Subcutaneous adipose tissue (tissue), 4 donors: ENCODE measurements around the gene NAA16. TPM values are rescaled to one million over a fixed set of nuclear protein-coding genes. Genes with fewer than 3 reads are reported as not detected.

Source experiments
- CTCF ChIP-seq: fragments of 450-650 bp; IDR thresholded peaks from one replicate; pipeline ENCODE4 v1.5.1; 2016; ENCODE audit warnings: low read depth, mild to moderate bottlenecking, control low read depth, antibody characterized with exemption, moderate library complexity
- total RNA-seq, 4 donors: library from RNA; depleted of rRNA; stranded (reverse); fragments of >200 nt; gene quantifications; one replicate each; pipeline ENCODE4 v1.1.0, GENCODE V29; 2016

Gene NAA16
- total RNA-seq, 4 donors from 2014 or later, result 15.0 to 26.1 (median 18.5) TPM

DNA sequence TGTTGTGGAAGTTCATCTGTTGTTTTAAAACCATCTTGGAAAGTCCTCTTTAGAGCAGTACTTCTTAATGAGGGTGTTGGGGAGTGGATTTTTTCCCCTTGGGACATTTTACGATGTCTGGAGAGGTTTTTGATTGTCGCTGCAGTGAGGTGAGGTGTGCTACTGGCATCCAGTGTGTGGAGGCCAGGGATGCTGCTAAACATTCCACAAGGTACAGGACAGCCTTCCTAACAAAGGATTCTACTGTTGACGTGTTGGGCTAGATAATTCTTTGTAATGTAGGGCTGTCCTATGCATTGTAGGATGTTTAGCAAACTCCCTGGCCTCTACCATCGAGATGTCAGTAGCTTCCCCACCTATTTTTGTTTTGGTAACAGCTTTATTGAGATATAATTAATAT, 33.3 kb downstream of the NAA16 start:
- TF ChIP-seq CTCF, result no peak

GRCh38 chr13:41345165-41345913, 34.3 kb downstream of the NAA16 start:
- no peak for TF ChIP-seq CTCF

DNA sequence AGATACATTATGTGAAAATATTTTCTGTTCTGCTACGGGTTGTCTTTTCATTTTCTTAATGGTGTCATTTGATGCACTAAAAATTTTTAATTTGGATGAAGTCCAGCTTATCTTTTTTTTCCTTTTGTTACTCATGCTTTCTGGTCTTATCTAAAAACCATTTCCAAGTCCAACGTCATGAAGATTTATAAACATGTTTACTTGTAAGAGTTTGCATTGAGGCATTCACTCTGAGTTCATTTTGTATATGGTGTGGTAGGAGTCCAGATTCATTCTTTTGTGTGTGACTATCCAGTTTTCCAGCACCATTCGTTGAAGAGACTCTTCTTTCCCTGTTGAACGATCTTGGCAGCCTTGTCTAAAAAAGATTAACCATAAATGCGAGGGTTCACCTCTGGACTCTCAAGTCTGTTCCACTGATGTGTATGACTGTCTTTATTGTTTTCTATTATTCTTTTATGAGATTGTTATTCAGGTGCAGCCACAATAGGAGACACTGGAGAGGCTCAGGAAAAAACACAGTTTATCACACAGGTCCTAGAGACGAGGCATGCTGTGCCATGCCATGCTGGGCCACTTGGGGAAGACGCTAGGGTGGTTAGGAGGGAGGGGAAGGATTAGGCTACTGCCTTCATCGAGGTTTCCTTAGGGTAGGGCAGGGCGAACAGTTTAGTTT, 35.0 kb downstream of the NAA16 start:
- no peak for TF ChIP-seq CTCF

DNA sequence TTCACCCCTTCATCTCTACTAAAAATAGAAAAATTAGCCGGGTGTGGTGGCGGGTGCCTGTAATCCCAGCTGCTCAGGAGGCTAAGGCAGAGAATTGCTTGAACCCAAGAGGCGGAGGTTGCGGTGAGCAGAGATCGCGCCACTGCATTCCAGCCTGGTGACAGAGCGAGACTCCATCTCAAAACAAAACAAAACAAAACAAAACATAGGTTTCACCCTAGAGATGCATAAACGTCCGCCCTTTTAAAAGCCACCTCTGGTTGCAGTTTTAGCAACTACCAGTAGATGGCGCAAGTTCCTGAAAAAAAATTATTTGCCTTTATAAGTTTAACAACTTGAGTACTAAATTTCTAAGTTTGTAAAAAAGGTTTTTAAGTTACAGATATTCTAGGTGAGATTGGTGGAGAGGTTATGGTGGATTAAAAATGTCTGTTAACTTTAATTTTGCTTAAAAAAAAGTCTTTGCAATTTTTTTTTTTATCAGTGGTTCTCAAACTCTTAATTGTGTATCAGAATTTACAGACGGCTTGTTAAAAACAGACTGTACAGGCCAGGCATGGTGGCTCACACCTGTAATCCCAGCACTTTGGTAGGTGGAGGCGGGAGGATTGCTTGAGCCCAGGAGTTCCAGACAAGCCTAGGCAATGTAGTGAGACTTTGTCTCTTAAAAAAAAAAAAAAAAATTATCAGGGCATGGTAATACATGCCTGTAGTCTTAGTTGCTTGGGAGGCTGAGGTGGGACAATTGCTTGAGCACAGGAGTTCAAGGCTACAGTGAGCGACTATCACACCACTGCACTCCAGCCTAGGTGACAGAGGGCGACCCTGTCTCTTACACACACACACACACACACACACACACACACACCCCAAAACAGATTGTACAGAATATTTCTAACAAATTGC, 42.1 kb downstream of the NAA16 start:
- TF ChIP-seq CTCF, result no peak

DNA sequence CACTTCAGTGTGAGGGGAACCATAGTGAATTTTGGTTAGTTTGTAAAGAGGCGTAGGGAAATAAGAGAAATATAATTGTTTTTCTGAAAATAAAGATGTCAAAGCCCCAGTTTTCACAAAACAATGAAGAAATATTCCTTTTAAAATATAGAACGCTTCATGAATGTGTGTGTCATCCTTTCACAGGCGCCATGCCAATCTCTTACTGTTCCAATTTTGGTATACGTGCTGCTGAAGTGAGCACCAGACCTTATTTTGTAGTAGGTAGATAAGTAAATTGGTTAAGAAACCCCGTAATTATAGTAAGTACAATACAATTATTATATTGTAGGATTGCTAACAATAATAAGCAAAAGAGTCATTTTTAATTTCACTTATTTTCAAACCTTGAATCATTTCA, 43.3 kb downstream of the NAA16 start:
- no peak for TF ChIP-seq CTCF

- TF ChIP-seq CTCF, result no peak
Observed at GRCh38 chr13:41356786-41357185, 45.7 kb downstream of the NAA16 start.

DNA sequence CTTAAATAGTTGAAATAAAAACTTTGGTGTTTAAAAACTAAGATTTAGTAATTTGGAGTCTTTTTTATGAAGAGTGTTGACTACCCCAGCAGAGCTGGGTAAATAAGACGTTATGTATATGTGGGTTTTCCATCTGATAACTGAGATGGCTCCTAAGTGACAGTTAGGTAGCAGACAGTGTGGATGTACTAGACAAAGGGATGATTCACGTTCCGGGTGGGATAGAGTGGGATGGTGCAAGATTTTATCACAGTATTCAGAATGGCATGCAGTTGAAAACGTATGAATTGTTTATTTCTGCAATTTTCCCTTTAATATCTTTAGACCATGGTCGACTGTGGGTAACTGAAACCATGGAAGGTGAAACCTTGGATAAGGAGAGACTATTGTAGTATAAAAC, 50.4 kb downstream of the NAA16 start:
- no peak for TF ChIP-seq CTCF
